GM21619 (cell line): ENCODE results near the gene ACSL1.

Source experiments
- ATAC-seq: cut with Tn5 transposase; IDR thresholded peaks from one replicate; pipeline ENCODE4 v1.9.1; 2021; ENCODE audit not compliant: unreplicated experiment

Gene ACSL1

DNA sequence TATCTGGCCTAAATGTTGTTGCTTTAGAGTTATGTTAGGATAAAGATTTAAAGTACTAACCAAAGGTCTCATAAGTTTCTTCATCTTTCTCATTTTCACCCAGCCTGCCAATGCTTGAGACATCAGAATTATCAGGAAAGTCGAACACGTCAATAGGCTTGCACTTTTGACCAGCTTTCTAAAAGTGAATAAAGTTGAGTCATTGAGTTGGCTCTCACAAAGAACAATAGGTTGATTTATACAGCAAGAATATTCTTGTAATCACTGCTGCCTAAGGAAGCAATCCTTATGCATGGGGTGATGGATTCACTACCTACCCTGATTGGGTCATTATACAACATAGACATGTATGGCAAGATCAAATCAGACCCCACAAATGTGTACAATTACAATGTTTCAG, 96.9 kb downstream of the ACSL1 start:
- ATAC-seq, result no peak

DNA sequence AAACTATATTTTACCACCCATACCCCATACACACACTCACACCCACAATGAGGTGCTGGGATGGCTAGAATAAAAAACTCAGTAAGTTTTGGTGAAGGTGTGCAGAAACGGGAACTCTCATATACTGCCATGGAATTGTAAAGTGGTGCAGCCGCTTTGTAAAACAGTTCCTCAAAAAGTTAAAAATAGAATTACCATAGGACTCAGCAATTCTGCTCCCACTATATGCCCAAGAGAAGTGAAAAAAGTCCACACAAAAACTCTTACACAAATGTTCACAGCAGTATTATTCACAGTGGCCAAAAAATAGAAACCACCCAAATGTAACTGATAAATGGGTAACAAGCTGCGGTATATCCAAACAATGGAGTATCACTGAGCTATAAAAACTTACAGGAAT, 98.3 kb downstream of the ACSL1 start:
- no peak for ATAC-seq

DNA sequence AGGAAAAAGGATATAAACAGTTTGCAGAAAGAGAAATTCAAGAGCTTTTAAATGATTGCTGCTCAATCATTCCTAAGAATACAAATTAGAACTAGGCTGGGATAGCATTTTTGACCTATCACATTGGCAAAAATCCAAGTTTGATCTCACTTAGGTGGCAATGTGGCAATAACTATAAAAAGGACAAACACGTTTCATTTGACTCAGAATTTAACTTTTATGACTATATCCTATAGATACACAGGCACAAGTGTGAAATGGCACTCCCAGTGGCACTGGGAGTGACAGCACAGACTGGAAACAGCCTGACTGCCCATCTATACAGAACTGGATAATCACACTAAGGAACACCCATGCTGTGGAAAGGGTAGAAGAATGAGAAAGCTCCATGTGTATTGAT, 103.0 kb downstream of the ACSL1 start:
- ATAC-seq, result no peak

- no peak for ATAC-seq
Observed at GRCh38 chr4:184721254-184721653, 104.5 kb downstream of the ACSL1 start.

DNA sequence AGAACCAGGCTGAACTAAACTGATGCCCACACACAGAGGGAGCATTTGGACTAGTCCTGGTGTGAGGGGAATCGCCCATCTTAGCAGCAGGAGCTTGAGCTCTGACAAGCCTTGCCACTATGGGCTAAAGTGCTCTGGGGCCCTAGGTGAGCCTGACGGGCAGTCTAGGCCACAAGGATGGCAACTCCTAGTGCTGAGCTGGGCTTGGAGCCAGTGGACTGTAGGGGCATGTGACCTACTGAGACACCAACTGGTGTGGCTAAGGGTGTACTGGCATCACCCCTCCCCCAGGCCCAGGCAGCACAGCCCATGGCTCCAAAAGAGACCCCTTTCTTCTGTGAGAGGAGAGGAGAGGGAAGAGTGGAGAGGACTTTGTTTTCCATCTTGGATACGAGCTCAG, 106.4 kb downstream of the ACSL1 start:
- no peak for ATAC-seq

- no peak for ATAC-seq
Observed at GRCh38 chr4:184715526-184715925, 110.2 kb downstream of the ACSL1 start.

DNA sequence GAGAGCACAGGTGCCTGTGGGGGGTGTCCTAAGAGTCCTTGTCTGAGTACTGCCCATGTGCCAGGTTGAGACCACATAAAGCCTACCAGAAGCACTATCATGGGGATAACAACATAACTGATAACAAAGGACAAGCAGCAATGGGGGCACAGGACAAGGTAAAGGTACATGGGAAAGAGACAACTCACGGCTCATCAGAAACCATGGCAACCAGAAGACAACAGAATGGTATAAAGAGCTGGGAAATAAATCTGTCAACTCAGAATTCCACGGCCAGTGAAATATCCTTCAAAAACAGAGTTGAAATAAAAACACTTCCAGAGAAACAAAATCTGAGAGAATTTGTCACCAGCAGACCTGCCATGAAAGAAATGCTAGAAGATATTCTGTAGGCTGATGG, 111.9 kb downstream of the ACSL1 start:
- ATAC-seq, result no peak

- no peak for ATAC-seq
Observed at GRCh38 chr4:184712322-184712721, 113.4 kb downstream of the ACSL1 start.

DNA sequence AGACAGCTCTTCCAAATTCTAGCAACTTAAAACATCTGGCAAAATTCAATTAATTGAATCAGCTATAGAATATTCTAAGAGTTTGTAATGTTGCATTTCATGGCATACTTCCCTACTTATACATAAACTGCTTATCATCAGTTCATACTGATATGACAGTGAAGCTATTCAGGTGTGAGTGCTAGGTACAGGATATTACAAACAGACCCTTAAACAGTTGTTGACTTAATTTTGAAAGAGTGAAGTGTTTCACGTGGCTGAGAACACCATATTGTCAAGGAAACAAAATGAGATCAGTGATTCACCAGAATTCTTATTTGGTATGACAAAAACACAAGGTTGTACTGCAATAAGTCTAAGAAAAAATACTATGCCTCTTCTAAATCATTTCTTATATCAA, 119.3 kb downstream of the ACSL1 start:
- ATAC-seq, result no peak

GRCh38 chr4:184705692-184706091, 120.1 kb downstream of the ACSL1 start:
- no peak for ATAC-seq
